NCI-H2081 treated with DMSO at 0.1 percent for 48 hours (cell line): ENCODE results near the gene SYNC.
"Not testable (repeated sequence)": the region's sequence is repeated elsewhere in the genome, so short reads cannot be mapped to it uniquely, and the experiment has no call there.

ENCODE experiments used
- DNase-seq: peaks from one replicate; lab custom pipeline; 2025; lab: John Stamatoyannopoulos, UW

Gene SYNC

GRCh38 chr1:32693455-32694174 lies 9.0 kb downstream of the SYNC start:
- DNase-seq = no peak

- DNase-seq = no peak
These were observed 16.2 kb downstream of the SYNC start for GRCh38 chr1:32686387-32686786.

- DNase-seq = no peak
These were observed 17.1 kb downstream of the SYNC start for GRCh38 chr1:32685498-32685897.

- no peak for DNase-seq
These were observed 18.3 kb downstream of the SYNC start for GRCh38 chr1:32684167-32684811.

DNA sequence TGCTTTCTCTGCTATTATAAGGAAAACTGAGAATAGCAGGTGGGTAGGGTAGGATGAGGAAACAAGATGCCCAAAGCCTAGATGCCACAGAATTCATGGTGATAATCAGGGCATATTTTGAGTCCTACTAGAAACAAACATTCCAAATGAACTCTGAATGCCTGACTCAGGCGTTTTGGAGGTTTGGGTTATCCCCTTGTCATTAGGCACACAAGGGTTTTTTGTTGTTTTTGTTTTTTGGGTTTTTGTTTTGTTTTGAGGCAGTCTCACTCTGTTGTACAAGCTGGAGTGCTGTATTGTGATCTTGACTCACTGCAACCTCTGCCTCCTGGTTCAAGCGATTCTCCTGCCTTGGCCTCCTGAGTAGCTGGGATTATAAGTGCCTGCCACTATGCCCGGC lies 19.2 kb downstream of the SYNC start:
- DNase-seq = no peak

DNA sequence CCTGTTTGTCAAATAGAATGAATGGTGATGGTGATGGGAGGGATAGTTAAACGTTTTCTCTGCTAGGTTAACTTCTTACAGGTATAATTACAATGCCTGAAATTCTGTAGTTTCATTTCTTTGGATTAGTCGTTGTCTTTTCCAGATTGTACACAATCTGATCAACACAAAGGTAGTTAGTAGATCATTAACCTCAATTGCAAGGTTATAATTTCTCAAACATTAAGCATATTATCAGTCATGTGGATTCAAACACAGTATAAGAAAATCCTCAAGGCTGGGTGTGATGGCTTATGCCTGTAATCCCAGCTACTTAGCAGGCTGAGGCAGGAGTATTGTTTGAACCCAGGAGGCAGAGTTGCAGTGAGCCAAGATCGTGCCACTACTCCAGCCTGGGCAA lies 20.6 kb downstream of the SYNC start:
- no peak for DNase-seq

GRCh38 chr1:32681509-32681908 lies 21.1 kb downstream of the SYNC start:
- no peak for DNase-seq

DNA sequence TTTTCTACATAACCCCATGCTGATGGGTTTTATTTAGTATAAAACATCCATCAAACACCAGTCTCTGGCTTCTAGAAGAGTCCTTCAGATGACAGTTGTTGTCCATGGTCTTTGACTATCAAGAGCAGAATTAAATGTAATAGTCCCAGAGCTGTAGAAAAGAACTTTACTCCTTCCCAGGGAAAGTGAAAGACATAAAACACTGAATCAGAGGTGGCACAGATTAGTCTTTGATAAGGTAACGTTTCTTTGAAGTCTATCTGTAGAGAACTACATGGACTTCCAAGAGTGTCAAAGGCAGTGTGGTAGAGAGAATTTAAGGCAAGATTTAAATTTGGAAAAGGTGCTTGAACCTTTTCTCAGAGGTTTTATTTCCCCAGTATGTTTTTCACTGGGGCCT lies 21.9 kb downstream of the SYNC start:
- DNase-seq = no peak

- not testable (repeated sequence) for DNase-seq
These were observed 22.6 kb downstream of the SYNC start for GRCh38 chr1:32679993-32680392.

DNA sequence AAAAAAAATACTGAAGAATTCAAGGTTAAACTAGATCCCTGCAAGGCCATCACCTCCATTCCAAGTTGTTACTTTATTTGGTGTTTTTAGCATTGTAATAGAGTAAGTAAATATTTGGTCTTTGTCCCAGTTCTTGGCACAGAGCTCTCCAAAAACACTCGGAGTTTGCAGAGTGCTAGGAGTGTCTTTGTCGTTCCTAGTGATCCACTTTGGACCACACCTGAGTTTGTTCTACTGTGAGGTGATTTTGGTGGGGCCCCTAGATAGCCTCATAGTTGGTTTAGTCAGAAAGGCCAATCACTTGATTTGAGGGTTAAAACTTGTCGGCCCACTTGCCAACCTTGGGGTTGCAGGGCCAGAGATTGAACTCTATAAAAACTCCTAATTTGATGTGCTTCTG lies 25.6 kb downstream of the SYNC start:
- DNase-seq = no peak

- not testable (repeated sequence) for DNase-seq
These were observed 33.9 kb downstream of the SYNC start for GRCh38 chr1:32668716-32669115.

- no peak for DNase-seq
These were observed 35.5 kb downstream of the SYNC start for GRCh38 chr1:32666901-32667566.

DNA sequence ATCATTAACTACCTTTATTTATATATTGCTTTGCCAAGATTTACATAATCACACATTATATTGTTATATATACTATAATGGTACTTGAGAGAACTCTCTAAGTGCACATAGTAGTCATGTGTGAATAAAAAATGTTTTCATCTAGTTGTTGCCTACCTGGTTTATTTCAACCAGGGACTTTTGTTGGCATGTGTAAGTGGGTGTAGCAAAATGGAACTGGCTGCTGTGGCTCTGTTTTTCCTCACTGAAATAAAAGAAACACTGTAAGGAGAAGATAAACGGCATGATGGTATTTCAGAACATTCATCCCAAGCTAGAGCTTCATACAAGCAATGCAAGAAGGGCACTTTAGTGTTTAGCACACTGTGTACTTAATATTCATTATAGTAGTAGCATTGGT lies 36.7 kb downstream of the SYNC start:
- no peak for DNase-seq

DNA sequence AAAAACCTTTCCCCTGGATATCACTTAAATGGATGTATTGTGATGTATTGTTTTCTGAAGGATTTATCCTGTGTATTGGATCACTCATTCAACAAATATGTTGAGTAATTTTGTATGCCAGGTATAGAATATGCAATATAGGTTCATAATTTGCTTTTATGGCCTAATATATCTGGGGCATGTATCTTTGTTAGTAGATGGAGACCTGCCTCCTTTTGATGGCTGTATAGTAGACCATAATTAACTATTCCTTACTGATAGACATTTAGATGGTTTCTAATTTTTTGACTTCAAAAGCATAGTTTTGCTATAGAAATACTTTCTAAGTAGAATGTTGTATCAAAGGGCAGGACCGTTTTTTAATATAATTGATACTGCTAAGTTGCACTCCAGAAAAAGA lies 43.0 kb downstream of the SYNC start:
- no peak for DNase-seq

DNA sequence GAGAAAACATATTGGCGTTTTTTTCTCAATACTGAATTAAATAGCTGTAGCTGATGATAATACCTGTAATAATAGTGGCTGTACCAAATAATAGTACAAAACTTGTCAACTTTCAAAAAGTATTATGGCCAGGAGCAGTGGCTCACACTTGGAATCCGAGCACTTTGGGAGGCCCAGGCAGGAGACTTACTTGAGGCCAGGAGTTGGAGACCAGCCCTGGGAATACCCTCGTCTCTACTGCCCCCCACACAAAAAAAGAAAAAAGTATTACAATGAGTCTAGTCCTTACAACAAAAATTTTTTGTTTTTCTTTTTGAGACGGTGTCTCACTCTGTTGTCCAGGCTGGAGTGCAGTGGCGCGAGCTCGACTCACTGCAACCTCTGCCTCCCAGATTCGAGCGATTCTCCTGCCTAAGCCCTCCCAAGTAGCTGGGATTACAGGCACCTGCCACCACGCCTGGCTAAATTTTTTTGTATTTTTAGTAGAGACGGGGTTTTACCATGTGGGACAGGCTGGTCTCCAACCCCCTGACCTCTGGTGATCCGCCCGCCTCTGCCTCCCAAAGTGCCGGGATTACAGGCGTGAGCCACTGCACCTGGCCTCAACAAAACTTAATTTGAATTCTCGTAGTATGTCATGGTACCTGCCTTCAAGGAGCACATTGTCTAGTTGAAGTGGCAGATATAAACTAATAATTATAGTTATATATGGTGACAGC lies 50.2 kb downstream of the SYNC start:
- no peak for DNase-seq

DNA sequence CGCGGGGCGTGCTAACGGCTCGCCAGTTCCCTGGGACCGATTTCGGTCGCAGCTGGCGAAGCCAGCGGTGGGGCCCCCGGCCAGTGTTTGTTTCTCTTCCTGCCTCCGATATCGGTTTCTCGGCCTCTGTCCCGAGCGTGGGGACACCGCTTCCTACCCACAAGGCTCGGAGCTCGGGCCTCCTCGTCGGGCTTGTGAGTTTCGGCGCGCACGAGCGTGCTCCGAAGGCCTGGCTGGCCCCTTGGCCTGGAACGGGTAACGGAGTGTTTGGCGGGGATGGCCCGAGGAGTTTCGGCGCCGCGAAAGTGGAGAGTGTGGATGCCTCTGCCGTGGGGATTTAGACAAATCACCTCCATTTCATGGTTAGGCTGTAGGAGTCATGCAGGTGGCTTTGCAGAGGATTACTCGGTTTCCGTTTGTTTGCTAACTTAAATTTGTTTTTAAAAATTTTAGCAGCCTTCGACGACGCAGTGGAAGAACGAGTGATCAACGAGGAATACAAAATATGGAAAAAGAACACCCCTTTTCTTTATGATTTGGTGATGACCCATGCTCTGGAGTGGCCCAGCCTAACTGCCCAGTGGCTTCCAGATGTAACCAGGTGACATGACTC lies 51.0 kb downstream of the SYNC start:
- DNase-seq = no peak

- DNase-seq = peak; percentile 95
These were observed 51.7 kb downstream of the SYNC start, which contains the start of gene RBBP4 for GRCh38 chr1:32650752-32651460. Gene RBBP4 (plus strand): TSS chr1:32651208. CDS start chr1:32651307, 99 bp downstream.

DNA sequence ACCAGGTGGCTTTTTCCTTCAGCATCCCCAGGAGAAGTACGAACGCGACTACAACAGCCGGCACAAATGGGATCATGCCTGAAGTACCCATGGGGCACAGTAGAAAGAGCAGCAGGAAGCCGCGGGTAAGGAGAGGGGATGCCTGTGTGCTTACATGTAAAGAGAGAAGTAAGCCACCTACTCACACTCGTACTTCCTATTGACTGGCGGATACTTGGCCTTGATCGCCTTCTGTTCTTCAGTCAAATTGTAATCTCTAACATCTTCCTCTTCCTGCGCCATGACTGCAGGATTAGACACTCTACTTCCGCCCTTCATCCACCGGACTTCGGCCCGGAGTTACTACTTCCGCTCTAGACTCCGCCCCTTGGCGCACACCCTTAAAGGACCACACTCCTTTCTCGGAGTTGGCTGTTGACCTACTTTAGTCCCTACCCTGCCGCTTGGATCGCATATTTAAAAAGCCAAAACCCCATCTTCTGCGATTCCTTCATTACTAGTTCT lies 52.3 kb downstream of the SYNC start, which contains the start of gene ZBTB8OS:
Gene ZBTB8OS, minus strand, starts transcription at position 303 of the 504 bp plus-strand sequence. Its CDS starts 21 bp downstream, at position 282.
- DNase-seq = peak; percentile 88

DNA sequence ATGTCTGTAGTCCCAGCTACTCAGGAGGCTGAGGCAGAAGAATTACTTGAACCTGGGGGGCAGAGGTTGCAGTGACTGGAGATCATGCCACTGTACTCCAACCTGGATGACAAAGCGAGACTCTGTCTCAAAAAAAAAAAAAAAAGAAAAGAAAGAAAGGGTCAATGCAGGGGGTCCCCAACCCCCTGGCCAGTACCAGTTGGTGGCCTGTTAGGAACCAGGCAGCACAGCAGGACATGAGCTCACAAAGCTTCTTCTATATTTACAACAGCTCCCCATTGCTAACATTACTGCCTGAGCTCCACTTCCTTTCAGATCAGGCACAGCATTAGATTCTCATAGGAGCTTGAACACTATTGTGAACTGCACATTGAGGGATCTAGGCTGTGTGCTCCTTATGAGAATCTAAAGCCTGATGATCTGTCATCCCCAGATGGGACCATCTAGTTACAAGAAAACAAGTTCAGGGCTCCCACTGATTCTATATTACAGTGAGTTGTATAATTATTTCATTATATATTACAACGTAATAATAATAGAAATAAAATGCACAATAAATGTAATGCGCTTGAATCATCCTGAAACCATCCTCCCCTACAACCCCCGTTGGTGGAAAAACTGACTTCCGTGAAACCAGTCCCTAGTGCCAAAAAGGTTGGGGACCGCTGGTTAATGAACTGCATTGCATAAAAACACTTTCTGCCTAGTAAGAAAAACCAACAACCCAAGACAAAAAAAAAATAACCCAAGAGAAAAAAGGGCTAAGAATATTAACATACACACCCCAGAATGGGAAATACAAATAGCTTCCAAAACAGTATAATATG lies 55.0 kb downstream of the SYNC start:
- DNase-seq = no peak

DNA sequence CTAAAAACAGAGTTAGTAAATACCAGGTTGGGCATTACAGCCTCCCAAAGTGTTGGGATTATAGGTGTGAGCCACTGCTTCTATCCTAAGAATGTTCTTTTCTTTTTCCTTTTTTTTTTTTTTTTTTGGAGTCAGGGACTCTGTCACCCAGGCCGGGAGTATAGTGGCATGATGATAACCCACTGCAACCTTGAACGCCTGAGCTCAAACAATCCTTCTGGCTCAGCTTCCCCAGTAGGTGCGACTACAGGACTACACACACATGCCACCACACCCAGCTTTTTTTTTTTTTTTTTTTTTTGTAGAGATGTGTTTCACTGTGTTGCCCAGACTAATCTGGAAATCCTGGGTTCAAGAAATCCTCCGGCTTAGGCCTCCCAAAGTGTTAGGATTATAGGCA lies 58.1 kb downstream of the SYNC start:
- DNase-seq = no peak
